ENCODE results near the gene SPAG16. TPM values are rescaled to one million over a fixed set of nuclear protein-coding genes. Genes with fewer than 3 reads are reported as not detected.
"Not testable (repeated sequence)": the region's sequence is repeated elsewhere in the genome, so short reads cannot be mapped to it uniquely, and the experiment has no call there.

SPAG16 gene
- total RNA-seq, 4 donors from 2014 or later: 25.5 to 42.7 (median 27.8) TPM

DNA sequence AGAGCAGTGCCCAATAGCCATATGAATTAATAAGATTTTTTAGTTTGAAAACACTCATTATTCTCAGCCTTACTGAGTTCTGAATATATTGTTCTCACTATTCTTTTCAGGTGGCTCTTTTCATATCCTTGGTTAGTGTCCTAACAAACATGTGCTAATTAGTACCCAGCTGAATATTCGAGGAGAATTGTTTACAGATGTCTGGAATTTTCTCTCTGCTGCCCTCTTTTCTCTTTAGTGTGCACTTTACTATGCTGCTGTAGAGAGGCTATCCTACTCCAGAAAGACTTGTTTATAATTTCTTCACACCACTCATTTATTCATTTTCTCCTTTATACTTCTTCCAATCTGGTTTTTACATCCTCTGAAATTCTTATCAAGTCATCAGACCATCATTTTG is 405.3 kb downstream of the SPAG16 start:
- DNase-seq (ENCODE audit: low spot score in 2 of 2): no peak
- TF ChIP-seq POLR2A (IDR thresholded peaks at IDR 0.05) (no peak), EP300 (IDR thresholded peaks at IDR 0.05) (no peak)
- TF ChIP-seq, protein P1, sequence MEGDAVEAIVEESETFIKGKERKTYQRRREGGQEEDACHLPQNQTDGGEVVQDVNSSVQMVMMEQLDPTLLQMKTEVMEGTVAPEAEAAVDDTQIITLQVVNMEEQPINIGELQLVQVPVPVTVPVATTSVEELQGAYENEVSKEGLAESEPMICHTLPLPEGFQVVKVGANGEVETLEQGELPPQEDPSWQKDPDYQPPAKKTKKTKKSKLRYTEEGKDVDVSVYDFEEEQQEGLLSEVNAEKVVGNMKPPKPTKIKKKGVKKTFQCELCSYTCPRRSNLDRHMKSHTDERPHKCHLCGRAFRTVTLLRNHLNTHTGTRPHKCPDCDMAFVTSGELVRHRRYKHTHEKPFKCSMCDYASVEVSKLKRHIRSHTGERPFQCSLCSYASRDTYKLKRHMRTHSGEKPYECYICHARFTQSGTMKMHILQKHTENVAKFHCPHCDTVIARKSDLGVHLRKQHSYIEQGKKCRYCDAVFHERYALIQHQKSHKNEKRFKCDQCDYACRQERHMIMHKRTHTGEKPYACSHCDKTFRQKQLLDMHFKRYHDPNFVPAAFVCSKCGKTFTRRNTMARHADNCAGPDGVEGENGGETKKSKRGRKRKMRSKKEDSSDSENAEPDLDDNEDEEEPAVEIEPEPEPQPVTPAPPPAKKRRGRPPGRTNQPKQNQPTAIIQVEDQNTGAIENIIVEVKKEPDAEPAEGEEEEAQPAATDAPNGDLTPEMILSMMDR (IDR thresholded peaks at IDR 0.05): no peak
- Histone ChIP-seq H3K36me3 (no peaks in the 10 kb centered on the region), H3K27me3 (no peaks in the 10 kb centered on the region), H3K4me1 (no peaks in the 10 kb centered on the region), H3K9me3 (no peaks in the 10 kb centered on the region), H3K27ac (no peak overlapping the region), H3K4me3 (no peak overlapping the region)
- WGBS, 2 donors: 11 to 13% methylated on average over 1 of the region's 1 CpG

DNA sequence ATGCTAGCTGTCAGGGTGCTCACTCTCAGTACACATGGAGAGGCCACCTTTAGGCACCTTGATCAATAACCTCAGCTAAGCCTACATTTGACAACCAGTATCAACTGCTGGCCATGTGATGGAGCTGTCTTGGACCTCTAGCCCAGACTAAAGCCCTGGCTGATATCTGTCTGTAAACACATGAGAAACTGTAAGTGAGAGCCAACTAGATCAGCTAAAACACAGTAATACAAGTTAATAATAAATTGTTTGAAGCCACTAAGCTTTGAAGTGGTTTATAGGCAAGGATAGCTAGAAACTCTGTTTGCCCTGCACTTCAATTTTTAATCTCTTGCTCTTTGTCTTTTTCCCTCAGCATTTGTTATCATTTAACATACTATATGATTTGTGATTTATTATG is 407.1 kb downstream of the SPAG16 start:
- H3K9me3 ChIP-seq: no peaks in the 10 kb centered on the region

DNA sequence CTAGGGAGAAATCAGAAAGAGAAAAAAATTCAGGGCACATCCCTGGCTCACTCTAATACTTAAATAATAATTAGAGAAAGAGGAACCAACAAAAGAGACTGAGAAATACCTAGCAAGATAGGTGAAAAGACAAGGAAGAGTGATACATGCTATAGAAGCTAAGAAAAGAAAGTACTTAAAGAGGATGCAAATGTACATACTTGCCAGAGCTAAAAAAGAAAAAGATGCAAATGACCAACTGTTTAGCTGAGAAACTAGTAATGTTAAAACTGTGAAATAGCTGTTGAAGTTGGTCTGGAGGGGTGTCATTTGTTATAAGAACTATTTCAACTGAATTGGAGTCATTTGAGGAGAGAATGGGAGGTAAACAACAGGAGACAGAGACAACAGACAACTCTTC is 412.2 kb downstream of the SPAG16 start:
- Histone ChIP-seq H3K4me3 (no peak overlapping the region), H3K9me3 (peaks cover 0 to 7% (median 0%) of the 10 kb centered on the region in 4 donors), H3K27ac (no peak overlapping the region), H3K36me3 (no peaks in the 10 kb centered on the region), H3K4me1 (no peaks in the 10 kb centered on the region), H3K27me3 (no peaks in the 10 kb centered on the region)
- DNase-seq (ENCODE audit: low spot score in 2 of 2): no peak
- TF ChIP-seq EP300 (IDR thresholded peaks at IDR 0.05): no peak
- TF ChIP-seq, protein P1 (IDR thresholded peaks at IDR 0.05): no peak
- TF ChIP-seq POLR2A (IDR thresholded peaks at IDR 0.05): no peak

More for the DNA sequence above, 407.1 kb downstream of the SPAG16 start:
- no peak for DNase-seq (ENCODE audit: low spot score in 2 of 2)
- H3K27me3 ChIP-seq: no peaks in the 10 kb centered on the region
- no peaks in the 10 kb centered on the region for H3K4me1 ChIP-seq
- H3K27ac ChIP-seq: no peak overlapping the region
- no peaks in the 10 kb centered on the region for H3K36me3 ChIP-seq
- TF ChIP-seq POLR2A (IDR thresholded peaks at IDR 0.05) (no peak), EP300 (IDR thresholded peaks at IDR 0.05) (no peak)
- TF ChIP-seq, protein P1 (IDR thresholded peaks at IDR 0.05): no peak
- H3K4me3 ChIP-seq: no peak overlapping the region

DNA sequence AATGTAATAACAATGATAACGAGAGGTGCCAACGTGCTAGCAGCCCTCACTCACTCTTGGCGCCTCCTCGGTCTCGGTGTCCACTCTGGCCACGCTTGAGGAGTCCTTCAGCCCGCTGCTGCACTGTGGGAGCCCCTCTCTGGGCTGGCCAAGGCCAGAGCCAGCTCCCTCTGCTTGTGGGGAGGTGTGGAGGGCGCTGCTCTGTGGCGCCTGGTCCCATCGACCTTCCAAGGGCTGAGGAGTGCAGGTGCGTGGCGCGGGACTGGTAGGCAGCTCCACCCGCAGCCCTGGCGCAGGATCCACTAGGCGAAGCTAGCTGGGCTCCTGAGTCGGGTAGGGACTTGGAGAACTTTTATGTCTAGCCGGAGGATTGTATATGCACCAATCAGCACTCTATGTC is 417.1 kb downstream of the SPAG16 start:
- not testable (repeated sequence) for H3K4me3 ChIP-seq; H3K27me3 ChIP-seq; H3K27ac ChIP-seq; H3K36me3 ChIP-seq; DNase-seq (ENCODE audit: low spot score in 2 of 2); H3K9me3 ChIP-seq; H3K4me1 ChIP-seq
- WGBS, 2 donors: 93% methylated on average over 16 to 17 of the region's 18 CpGs

DNA sequence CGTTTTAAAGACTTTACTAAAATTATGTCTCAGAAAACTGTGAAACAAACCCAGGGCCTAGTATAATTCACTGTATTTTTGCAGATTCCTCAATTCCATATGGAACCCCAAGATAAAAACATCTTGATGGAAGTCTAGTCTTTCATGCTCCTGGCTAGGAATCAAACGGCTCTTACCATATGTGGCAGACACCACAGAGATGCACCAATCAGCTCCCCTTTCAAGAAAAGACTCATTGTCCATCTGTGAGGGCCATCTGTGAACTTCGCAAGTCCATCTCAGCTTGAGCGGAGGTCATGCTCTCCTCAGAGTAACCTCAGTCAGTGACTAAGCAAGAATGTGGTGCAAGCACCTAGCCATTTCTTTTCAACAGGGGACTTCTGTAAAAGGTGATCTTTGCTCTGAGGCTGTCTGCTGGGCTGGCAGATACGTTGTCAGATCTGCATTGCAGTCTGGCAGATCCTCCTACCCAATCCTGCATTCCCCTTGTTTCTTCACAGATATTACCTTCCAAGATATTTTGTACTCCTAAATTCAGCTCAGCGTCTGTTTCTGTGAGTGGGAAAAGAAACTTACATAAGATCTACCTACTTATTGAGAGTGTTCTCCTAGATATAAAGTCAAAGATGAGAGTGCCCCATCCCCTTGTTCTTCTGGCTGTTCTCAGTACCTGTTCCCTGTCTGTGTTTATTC is 419.3 kb downstream of the SPAG16 start:
- no peaks in the 10 kb centered on the region for H3K4me1 ChIP-seq
- WGBS, 2 donors: 79 to 87% methylated on average over 6 of the region's 6 CpGs
- no peaks in the 10 kb centered on the region for H3K27me3 ChIP-seq
- peaks cover 0 to 9% (median 0%) of the 10 kb centered on the region in 4 donors for H3K9me3 ChIP-seq
- no peak for DNase-seq (ENCODE audit: low spot score in 2 of 2)
- TF ChIP-seq EP300 (IDR thresholded peaks at IDR 0.05) (no peak), POLR2A (IDR thresholded peaks at IDR 0.05) (no peak)
- TF ChIP-seq, protein P1 (IDR thresholded peaks at IDR 0.05): no peak
- no peak overlapping the region for H3K4me3 ChIP-seq
- no peak overlapping the region for H3K27ac ChIP-seq
- no peaks in the 10 kb centered on the region for H3K36me3 ChIP-seq

DNA sequence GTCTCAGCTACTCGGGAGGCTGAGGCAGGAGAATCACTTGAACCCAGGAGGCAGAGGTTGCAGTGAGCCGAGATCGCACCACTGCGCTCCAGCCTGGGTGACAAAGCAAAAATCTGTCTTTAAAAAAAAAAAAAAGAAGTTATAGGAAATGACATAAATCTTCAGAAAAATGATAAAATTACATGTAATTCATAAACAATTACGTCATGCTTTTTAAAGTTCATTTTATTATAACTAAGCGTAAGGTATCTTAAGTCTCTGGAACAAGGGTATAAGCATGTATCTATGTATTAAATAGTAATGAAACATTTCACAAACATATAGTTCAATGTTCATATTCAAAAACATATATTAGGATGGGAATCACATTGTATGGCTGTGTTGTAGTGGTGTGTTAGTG is 425.9 kb downstream of the SPAG16 start:
- 92 to 94% methylated on average over 6 of the region's 6 CpGs for WGBS, 2 donors
- H3K4me3 ChIP-seq: no peak overlapping the region
- H3K27me3 ChIP-seq: no peaks in the 10 kb centered on the region
- no peaks in the 10 kb centered on the region for H3K4me1 ChIP-seq
- H3K27ac ChIP-seq: no peak overlapping the region
- no peaks in the 10 kb centered on the region for H3K36me3 ChIP-seq
- DNase-seq (ENCODE audit: low spot score in 2 of 2): no peak
- TF ChIP-seq, protein P1 (IDR thresholded peaks at IDR 0.05): no peak
- TF ChIP-seq POLR2A (IDR thresholded peaks at IDR 0.05) (no peak), EP300 (IDR thresholded peaks at IDR 0.05) (no peak)
- H3K9me3 ChIP-seq: no peaks in the 10 kb centered on the region

DNA sequence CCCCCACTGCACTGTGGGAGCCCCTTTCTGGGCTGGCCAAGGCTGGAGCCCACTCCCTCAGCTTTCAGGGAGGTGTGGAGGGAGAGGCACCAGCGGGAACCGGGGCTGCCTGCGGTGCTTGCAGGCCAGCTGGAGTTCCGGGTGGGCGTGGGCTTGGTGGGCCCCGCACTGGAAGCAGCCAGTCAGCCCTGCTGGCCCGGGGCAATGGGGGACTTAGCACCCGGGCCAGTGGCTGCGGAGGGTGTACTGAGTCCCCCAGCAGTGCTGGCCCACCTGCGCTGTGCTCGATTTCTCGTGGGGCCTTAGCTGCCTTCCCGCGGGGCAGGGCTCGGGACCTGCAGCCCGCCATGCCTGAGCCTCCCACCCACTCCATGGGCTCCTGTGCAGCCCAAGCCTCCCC is 434.1 kb downstream of the SPAG16 start:
- WGBS, 2 donors: 82 to 87% methylated on average over 3 to 6 of the region's 16 CpGs
- H3K36me3 ChIP-seq: not testable (repeated sequence)

More for the DNA sequence above, 434.1 kb downstream of the SPAG16 start:
- H3K27me3 ChIP-seq; H3K9me3 ChIP-seq; H3K27ac ChIP-seq; DNase-seq (ENCODE audit: low spot score in 2 of 2); H3K4me1 ChIP-seq; H3K4me3 ChIP-seq: not testable (repeated sequence)

All from tibial nerve (tissue), 4 donors.